Measurements from ENCODE around the gene CFAP77.

GRCh38 chr9:132482196-132482813 lies 72.3 kb downstream of the CFAP77 start:
- TF ChIP-seq CTCF (IDR thresholded peaks at IDR 0.05) (no peak), POLR2A (IDR thresholded peaks at IDR 0.05) (no peak), POLR2AphosphoS5 (IDR thresholded peaks at IDR 0.05; ENCODE audit: insufficient read depth in 1 of 2, low read depth in 1 of 2) (no peak)
